Caco-2 (cell line): Measurements from ENCODE around the gene MADCAM1. TPM values are rescaled to one million over a fixed set of nuclear protein-coding genes. Genes with fewer than 3 reads are reported as not detected.

Source experiments
- BruUV-seq: library from RNA; stranded (reverse); fragments of 400-500 nt; replicated peaks from 2 replicates; lab custom pipeline; 2021; lab: Mats Ljungman, UMichigan
- CTCF ChIA-PET: fragments of 300-600 bp; sonication (Branson Sonifier 250); formaldehyde crosslinking; loops from one replicate; lab custom pipeline; 2022; ENCODE audit warnings: antibody characterized with exemption; lab: Charles Lee
- POLR2A ChIA-PET: fragments of 300-600 bp; sonication (Branson Sonifier 250); formaldehyde crosslinking; loops from one replicate; lab custom pipeline; 2022; ENCODE audit warnings: antibody characterized with exemption; lab: Charles Lee
- DNase-seq, 2 experiments: peaks; one replicate each; pipeline versions ENCODE4 v3.0.0 to v3.0.0-alpha.2; 2020 to 2022
- H3K27me3 ChIP-seq: replicated peaks from 2 replicates; pipeline ENCODE4 v1.6.0; 2011; ENCODE audit warnings: low read length; ENCODE audit not compliant: control insufficient read depth, insufficient read depth
- H3K36me3 ChIP-seq: 2 replicates; pipeline ENCODE4 v1.5.1; 2011; ENCODE audit warnings: low read length; ENCODE audit not compliant: control insufficient read depth, insufficient read depth
- H3K4me1 ChIP-seq: fragments of 250-450 bp; sonication (Bioruptor Pico); 2 replicates; pipeline ENCODE4 v1.5.1; 2020; ENCODE audit warnings: mild to moderate bottlenecking
- H3K4me3 ChIP-seq: 2 replicates; pipeline ENCODE4 v1.5.1; 2011; ENCODE audit warnings: low read depth, mild to moderate bottlenecking, control low read depth, low read length
- H3K9me3 ChIP-seq: fragments of 250-450 bp; sonication (Bioruptor Pico); 2 replicates; pipeline ENCODE4 v1.5.1; 2020; ENCODE audit warnings: mild to moderate bottlenecking, moderate library complexity
- H3K27ac Mint-ChIP-seq: one replicate; pipeline ENCODE4 v1.8.0; 2022; ENCODE audit warnings: mixed read lengths; ENCODE audit not compliant: unreplicated experiment
- H3K27me3 Mint-ChIP-seq: one replicate; pipeline ENCODE4 v1.8.0; 2022; ENCODE audit warnings: mixed read lengths; ENCODE audit not compliant: insufficient read depth, unreplicated experiment
- H3K36me3 Mint-ChIP-seq: one replicate; pipeline ENCODE4 v1.8.0; 2022; ENCODE audit warnings: mild to moderate bottlenecking, mixed read lengths; ENCODE audit not compliant: insufficient read depth, unreplicated experiment
- H3K4me1 Mint-ChIP-seq: one replicate; pipeline ENCODE4 v1.8.0; 2022; ENCODE audit warnings: low read depth, mixed read lengths; ENCODE audit not compliant: unreplicated experiment
- H3K4me3 Mint-ChIP-seq: one replicate; pipeline ENCODE4 v1.8.0; 2022; ENCODE audit warnings: mild to moderate bottlenecking, moderate library complexity, mixed read lengths; ENCODE audit not compliant: unreplicated experiment
- H3K9me3 Mint-ChIP-seq: one replicate; pipeline ENCODE4 v1.8.0; 2022; ENCODE audit warnings: mixed read lengths; ENCODE audit not compliant: unreplicated experiment
- CTCF ChIP-seq, 2 experiments: fragments of 200-600 bp in 1 of 2; IDR thresholded peaks; 1 replicate in 1 of 2; 2 replicates in 1 of 2; pipeline versions ENCODE4 v1.5.1 to v1.8.0; 2011 to 2022; ENCODE audit warnings: antibody characterized with exemption in 1 of 2, control low read depth in 1 of 2, inconsistent platforms in 1 of 2, low read depth in 1 of 2, low read length in 1 of 2, mild to moderate bottlenecking in 1 of 2, moderate library complexity in 1 of 2; ENCODE audit not compliant: insufficient read depth in 1 of 2, severe bottlenecking in 1 of 2, unreplicated experiment in 1 of 2
- intact Hi-C: fragments of 100-400 bp; cut with micrococcal nuclease; formaldehyde crosslinking; loops from one replicate; pipeline ENCODE4 v1.10.0; 2022; ENCODE audit not compliant: unreplicated experiment
- total RNA-seq: library from RNA; stranded (reverse); gene quantifications from 2 replicates; pipeline ENCODE4 v1.2.3, GENCODE V29; 2022

The MADCAM1 gene
- total RNA-seq, 1 experiment from 2014 or later, result 0.73 TPM

- no TSS peak for BruUV-seq
- intact Hi-C loops, result no loop called here
- no peak for TF ChIP-seq CTCF (IDR thresholded peaks at IDR 0.05; ENCODE audit: insufficient read depth in 1 of 2, low read depth in 1 of 2, low read length in 1 of 2, severe bottlenecking in 1 of 2, unreplicated experiment in 1 of 2)
Observed at GRCh38 chr19:501646-502045, 5.4 kb downstream of the MADCAM1 start.

GRCh38 chr19:504616-505015 lies 8.3 kb downstream of the MADCAM1 start:
- intact Hi-C loops, result no loop called here
- Histone ChIP-seq H3K36me3 (no peaks in the 10 kb centered on the region), H3K4me1 (peaks cover 10% of the 10 kb centered on the region; the same call in 1 of the 2 replicates), H3K4me3 (no peak overlapping the region), H3K9me3 (no peaks in the 10 kb centered on the region), H3K27me3 (no peaks in the 10 kb centered on the region)
- no peak overlapping the region for H3K27ac Mint-ChIP-seq
- H3K27me3 Mint-ChIP-seq, result no peaks in the 10 kb centered on the region
- no peak for DNase-seq
- H3K9me3 Mint-ChIP-seq, result no peaks in the 10 kb centered on the region
- peaks cover 8% of the 10 kb centered on the region for H3K4me1 Mint-ChIP-seq
- no peak overlapping the region for H3K4me3 Mint-ChIP-seq
- TF ChIP-seq CTCF (IDR thresholded peaks at IDR 0.05; ENCODE audit: insufficient read depth in 1 of 2, low read depth in 1 of 2, low read length in 1 of 2, severe bottlenecking in 1 of 2, unreplicated experiment in 1 of 2), result no peak
- no TSS peak for BruUV-seq
- CTCF ChIA-PET, result no interaction called here
- H3K36me3 Mint-ChIP-seq, result peaks cover 16% of the 10 kb centered on the region
- POLR2A ChIA-PET, result no interaction called here

More at GRCh38 chr19:501646-502045, 5.4 kb downstream of the MADCAM1 start:
- H3K9me3 Mint-ChIP-seq, result no peaks in the 10 kb centered on the region
- peaks cover 6% of the 10 kb centered on the region for H3K4me1 Mint-ChIP-seq
- Histone ChIP-seq H3K36me3 (no peaks in the 10 kb centered on the region), H3K27me3 (no peaks in the 10 kb centered on the region), H3K4me1 (peaks cover 5% of the 10 kb centered on the region; the same call in 1 of the 2 replicates), H3K9me3 (no peaks in the 10 kb centered on the region), H3K4me3 (no peak overlapping the region)
- H3K36me3 Mint-ChIP-seq, result no peaks in the 10 kb centered on the region
- H3K27me3 Mint-ChIP-seq, result peaks cover 5% of the 10 kb centered on the region
- CTCF ChIA-PET, result no interaction called here
- H3K4me3 Mint-ChIP-seq, result no peak overlapping the region
- DNase-seq, result no peak
- POLR2A ChIA-PET, result no interaction called here
- H3K27ac Mint-ChIP-seq, result no peak overlapping the region

GRCh38 chr19:506404-507285 lies 10.4 kb downstream of the MADCAM1 start:
- H3K27me3 Mint-ChIP-seq, result no peaks in the 10 kb centered on the region
- peaks cover 10% of the 10 kb centered on the region; the same call in 1 of the 2 replicates for H3K4me1 ChIP-seq
- ChIA-PET CTCF (interaction anchor here (0.5 to 1.6 kb wide), 16 partner anchors 9 to 212 kb away, joined by 3 to 28 read pairs (median 6); partner anchors contain the start of genes BSG, CDC34 and RNF126), POLR2A (interaction anchor here (1.0 to 1.5 kb wide), 3 partner anchors 18 to 26 kb away, joined by 7 to 9 read pairs (median 8); partner anchors contain the start of gene CDC34)
- peak overlapping the region; percentile 80 for H3K4me3 ChIP-seq
- no peaks in the 10 kb centered on the region for H3K36me3 ChIP-seq
- H3K9me3 Mint-ChIP-seq, result no peaks in the 10 kb centered on the region
- peak; percentile 95 to 98 for DNase-seq
- TF ChIP-seq CTCF (IDR thresholded peaks at IDR 0.05; ENCODE audit: insufficient read depth in 1 of 2, low read depth in 1 of 2, low read length in 1 of 2, severe bottlenecking in 1 of 2, unreplicated experiment in 1 of 2), result peak; percentile 85 to 97
- H3K9me3 ChIP-seq, result no peaks in the 10 kb centered on the region
- H3K27me3 ChIP-seq, result no peaks in the 10 kb centered on the region
- peak overlapping the region; percentile 99 for H3K27ac Mint-ChIP-seq
- intact Hi-C loops, result loop anchor here (1.0 to 2.0 kb wide), 2 partner anchors 17 to 26 kb away; no protein-coding TSS in a partner anchor
- peaks cover 8% of the 10 kb centered on the region for H3K4me1 Mint-ChIP-seq
- H3K36me3 Mint-ChIP-seq, result peaks cover 22% of the 10 kb centered on the region
- H3K4me3 Mint-ChIP-seq, result peak overlapping the region; percentile 82
- BruUV-seq, result no TSS peak
